ENCODE data around the gene CYTH4. TPM values are rescaled to one million over a fixed set of nuclear protein-coding genes. Genes with fewer than 3 reads are reported as not detected.

Gene CYTH4
- total and polyA plus RNA-seq, 2 of the 8 experiments (the other 6 are each of a cell fraction or from before 2014, with no cell fraction given) = 0.09 TPM; not detected in 1

GRCh38 chr22:37292641-37293040 lies 10.3 kb downstream of the CYTH4 start (continued):
- no peak for TF ChIP-seq SIRT6 (IDR thresholded peaks at IDR 0.05; ENCODE audit: low read length)
- no peak for TF ChIP-seq NRF1 (IDR thresholded peaks at IDR 0.05; ENCODE audit: low read depth, low read length)
- TF ChIP-seq RNF2 (IDR thresholded peaks at IDR 0.05; ENCODE audit: borderline replicate concordance, low read depth, low read length, missing control alignments, poor library complexity, severe bottlenecking) = no peak
- no peak for TF ChIP-seq E2F6 (IDR thresholded peaks at IDR 0.05)
- TF ChIP-seq BACH1 (IDR thresholded peaks at IDR 0.05; ENCODE audit: low read length) = no peak

Data from H1 (cell line).